ENCODE results near the gene CERS3. TPM values are rescaled to one million over a fixed set of nuclear protein-coding genes. Genes with fewer than 3 reads are reported as not detected.

The CERS3 gene
- total RNA-seq, 1 donor from 2014 or later = not detected

DNA sequence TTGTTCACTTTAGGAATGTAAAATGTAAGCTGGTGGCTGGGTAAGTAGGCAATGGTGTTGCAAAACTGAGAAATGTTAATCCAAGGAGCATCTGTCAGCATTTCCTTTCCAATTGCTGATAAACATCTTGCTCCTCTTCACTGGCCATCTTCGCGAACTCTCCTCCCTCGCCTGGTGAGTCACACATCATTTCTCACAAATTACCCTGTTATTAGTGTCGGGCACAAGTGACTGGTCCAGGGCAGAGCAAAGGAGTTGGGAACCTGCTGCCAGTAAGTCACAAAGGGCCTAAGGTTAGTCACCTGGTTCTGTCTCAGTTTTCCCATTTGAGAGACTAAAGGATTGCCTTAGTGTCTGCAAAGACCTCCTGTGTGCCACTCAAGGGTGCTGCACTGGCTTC, 13.0 kb downstream of the CERS3 start:
- no peaks in the 10 kb centered on the region for H3K27me3 Mint-ChIP-seq
- TF ChIP-seq, protein P1, sequence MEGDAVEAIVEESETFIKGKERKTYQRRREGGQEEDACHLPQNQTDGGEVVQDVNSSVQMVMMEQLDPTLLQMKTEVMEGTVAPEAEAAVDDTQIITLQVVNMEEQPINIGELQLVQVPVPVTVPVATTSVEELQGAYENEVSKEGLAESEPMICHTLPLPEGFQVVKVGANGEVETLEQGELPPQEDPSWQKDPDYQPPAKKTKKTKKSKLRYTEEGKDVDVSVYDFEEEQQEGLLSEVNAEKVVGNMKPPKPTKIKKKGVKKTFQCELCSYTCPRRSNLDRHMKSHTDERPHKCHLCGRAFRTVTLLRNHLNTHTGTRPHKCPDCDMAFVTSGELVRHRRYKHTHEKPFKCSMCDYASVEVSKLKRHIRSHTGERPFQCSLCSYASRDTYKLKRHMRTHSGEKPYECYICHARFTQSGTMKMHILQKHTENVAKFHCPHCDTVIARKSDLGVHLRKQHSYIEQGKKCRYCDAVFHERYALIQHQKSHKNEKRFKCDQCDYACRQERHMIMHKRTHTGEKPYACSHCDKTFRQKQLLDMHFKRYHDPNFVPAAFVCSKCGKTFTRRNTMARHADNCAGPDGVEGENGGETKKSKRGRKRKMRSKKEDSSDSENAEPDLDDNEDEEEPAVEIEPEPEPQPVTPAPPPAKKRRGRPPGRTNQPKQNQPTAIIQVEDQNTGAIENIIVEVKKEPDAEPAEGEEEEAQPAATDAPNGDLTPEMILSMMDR (IDR thresholded peaks at IDR 0.05; ENCODE audit: unreplicated experiment) = no peak
- no peak overlapping the region for H3K4me3 Mint-ChIP-seq (ENCODE audit: low read depth)
- H3K4me1 Mint-ChIP-seq (ENCODE audit: low read depth) = no peaks in the 10 kb centered on the region
- no peak for DNase-seq (ENCODE audit: low spot score, unreplicated experiment)
- H3K9me3 Mint-ChIP-seq (ENCODE audit: low read depth) = no peaks in the 10 kb centered on the region
- no peak overlapping the region for H3K27ac Mint-ChIP-seq
- H3K36me3 Mint-ChIP-seq (ENCODE audit: insufficient read depth) = no peaks in the 10 kb centered on the region

DNA sequence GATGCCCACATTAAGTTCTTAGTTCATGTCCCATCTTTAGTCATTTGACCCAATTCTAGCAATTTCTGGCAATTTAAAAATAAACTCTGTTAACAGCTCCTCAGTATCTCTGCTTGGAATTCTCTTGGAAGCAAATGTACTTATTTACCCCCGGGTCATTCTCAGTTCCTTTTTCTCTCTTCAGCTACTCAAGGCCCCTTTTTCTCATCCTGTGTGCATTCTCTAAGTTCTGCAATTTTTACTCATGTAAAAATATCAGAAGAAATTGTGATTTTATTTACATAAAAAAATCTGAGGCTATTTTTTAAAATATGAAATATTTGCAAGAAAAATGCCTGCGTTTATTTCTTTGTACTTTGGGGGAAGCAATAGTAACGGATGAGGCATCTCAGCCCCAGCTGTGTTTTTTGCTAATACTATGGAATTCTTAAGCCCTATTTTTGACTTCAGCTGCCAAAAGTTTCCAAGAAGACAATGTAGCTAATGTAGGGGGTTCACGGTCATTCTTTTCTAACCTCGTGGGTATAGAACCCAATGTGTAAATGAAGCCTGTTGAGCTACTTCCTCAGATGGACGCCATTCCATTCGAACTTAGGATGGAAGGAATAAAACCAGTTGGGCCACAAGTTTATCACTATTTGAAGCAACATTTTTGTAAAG, 20.0 kb downstream of the CERS3 start:
- Mint-ChIP-seq H3K4me3 (ENCODE audit: low read depth) (no peak overlapping the region), H3K36me3 (ENCODE audit: insufficient read depth) (no peaks in the 10 kb centered on the region), H3K27me3 (peaks cover 3% of the 10 kb centered on the region), H3K9me3 (ENCODE audit: low read depth) (no peaks in the 10 kb centered on the region), H3K27ac (no peak overlapping the region), H3K4me1 (ENCODE audit: low read depth) (peaks cover 2% of the 10 kb centered on the region)
- DNase-seq (ENCODE audit: low spot score, unreplicated experiment) = no peak
- TF ChIP-seq, protein P1 (IDR thresholded peaks at IDR 0.05; ENCODE audit: unreplicated experiment) = no peak

DNA sequence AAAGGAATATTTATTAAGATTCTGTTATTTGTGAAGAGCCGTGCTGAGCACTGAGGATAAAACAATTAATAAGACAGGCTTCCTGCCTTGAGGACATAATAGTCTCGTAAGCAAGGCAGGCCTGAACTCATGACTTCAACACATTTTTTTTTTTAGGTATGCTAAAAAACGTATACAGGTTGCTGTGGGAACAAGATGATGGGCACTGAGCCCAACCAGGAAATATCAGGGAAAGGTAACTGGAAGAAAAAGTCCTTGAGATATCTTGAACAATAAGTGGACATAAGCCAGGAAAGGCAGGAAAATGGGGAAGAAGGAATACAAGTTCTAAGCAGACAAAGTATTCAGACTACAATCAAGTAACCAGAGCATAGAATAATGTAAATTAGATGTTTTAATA, 26.1 kb downstream of the CERS3 start:
- Mint-ChIP-seq H3K9me3 (ENCODE audit: low read depth) (no peaks in the 10 kb centered on the region), H3K4me3 (ENCODE audit: low read depth) (no peak overlapping the region), H3K36me3 (ENCODE audit: insufficient read depth) (no peaks in the 10 kb centered on the region), H3K27ac (no peak overlapping the region), H3K27me3 (no peaks in the 10 kb centered on the region), H3K4me1 (ENCODE audit: low read depth) (peaks cover 2% of the 10 kb centered on the region)
- TF ChIP-seq, protein P1 (IDR thresholded peaks at IDR 0.05; ENCODE audit: unreplicated experiment) = no peak
- DNase-seq (ENCODE audit: low spot score, unreplicated experiment) = no peak

DNA sequence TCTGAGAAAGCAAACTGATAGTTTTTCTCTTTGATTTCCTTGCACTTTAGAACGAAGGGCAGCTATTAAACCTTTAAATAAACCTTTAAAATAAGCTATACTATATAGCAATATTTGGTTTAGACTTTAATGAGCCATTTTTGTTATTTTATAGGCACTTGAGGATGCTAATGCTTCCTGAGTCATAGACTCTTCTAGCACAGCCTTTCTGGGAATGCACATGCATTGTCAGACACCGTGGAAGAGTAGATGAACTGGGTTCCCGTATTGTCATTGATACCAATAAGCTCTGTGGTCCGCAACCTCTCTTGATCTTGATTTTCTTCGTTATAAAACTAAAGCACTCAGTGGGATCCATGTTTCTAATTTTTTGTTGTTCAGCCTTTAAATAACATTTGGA, 27.6 kb downstream of the CERS3 start:
- H3K4me3 Mint-ChIP-seq (ENCODE audit: low read depth) = no peak overlapping the region
- peaks cover 2% of the 10 kb centered on the region for H3K4me1 Mint-ChIP-seq (ENCODE audit: low read depth)
- TF ChIP-seq, protein P1 (IDR thresholded peaks at IDR 0.05; ENCODE audit: unreplicated experiment) = no peak
- no peaks in the 10 kb centered on the region for H3K9me3 Mint-ChIP-seq (ENCODE audit: low read depth)
- H3K36me3 Mint-ChIP-seq (ENCODE audit: insufficient read depth) = no peaks in the 10 kb centered on the region
- H3K27ac Mint-ChIP-seq = no peak overlapping the region
- H3K27me3 Mint-ChIP-seq = no peaks in the 10 kb centered on the region
- no peak for DNase-seq (ENCODE audit: low spot score, unreplicated experiment)

DNA sequence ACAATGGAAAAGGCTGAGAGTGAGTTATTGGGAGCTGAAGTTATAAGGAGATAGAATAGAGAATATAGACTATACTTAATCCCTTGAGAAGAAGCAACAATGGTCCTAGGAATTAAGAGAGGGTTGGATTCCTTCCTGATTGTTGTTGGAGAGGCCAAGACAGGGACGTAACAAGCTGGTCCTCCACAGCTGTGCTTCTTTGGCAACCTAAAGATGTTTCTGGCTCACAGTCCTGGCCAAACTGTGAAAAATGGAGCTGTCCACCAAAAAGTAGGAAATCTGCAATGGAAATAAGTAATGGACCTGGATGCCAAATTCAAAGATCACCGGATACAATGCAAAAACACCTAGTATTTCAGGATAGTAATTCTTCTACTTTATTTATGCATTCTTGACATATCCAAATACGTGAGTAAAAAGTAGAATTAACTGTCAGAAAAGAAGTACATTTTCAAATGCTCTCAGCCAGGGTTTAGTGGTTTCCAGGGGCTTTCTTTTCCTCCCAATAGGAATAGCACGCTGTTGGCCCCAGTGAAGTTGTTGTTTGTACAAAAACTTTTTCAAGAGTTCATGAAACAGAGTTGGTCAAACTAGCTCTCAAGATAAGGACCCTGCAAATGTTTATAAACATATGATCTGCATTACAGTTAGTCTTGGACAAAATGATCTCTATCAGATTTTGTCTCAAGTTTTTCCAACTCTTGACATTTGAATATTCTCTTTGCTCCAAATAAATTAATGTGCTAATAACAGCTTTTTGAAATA, 28.3 kb downstream of the CERS3 start:
- no peak overlapping the region for H3K4me3 Mint-ChIP-seq (ENCODE audit: low read depth)
- H3K27me3 Mint-ChIP-seq = no peaks in the 10 kb centered on the region
- H3K4me1 Mint-ChIP-seq (ENCODE audit: low read depth) = peaks cover 2% of the 10 kb centered on the region
- no peak overlapping the region for H3K27ac Mint-ChIP-seq
- TF ChIP-seq, protein P1 (IDR thresholded peaks at IDR 0.05; ENCODE audit: unreplicated experiment) = no peak
- no peaks in the 10 kb centered on the region for H3K36me3 Mint-ChIP-seq (ENCODE audit: insufficient read depth)
- H3K9me3 Mint-ChIP-seq (ENCODE audit: low read depth) = no peaks in the 10 kb centered on the region
- DNase-seq (ENCODE audit: low spot score, unreplicated experiment) = no peak
